Uterus (tissue), 4 donors: Measurements from ENCODE around the gene CHD5. TPM values are rescaled to one million over a fixed set of nuclear protein-coding genes. Genes with fewer than 3 reads are reported as not detected.

Source experiments
- DNase-seq, 2 donors: peaks; one replicate each; pipeline ENCODE4 v3.0.0-alpha.2; 2019 to 2020
- H3K27ac ChIP-seq, 2 donors: fragments of 200-600 bp; sonication (generic); 1 replicate in 1 of 2; 2 replicates in 1 of 2; pipeline ENCODE4 v1.5.1; 2016 to 2018
- H3K27me3 ChIP-seq, 2 donors: fragments of 200-600 bp; sonication (generic); one replicate each; pipeline ENCODE4 v1.5.1; 2018 to 2019; ENCODE audit warnings: control low read depth in 1 of 2
- H3K36me3 ChIP-seq, 2 donors: fragments of 200-600 bp; sonication (generic); one replicate each; pipeline ENCODE4 v1.5.1; 2019; ENCODE audit warnings: control low read depth in 1 of 2
- H3K4me1 ChIP-seq, 2 donors: fragments of 200-600 bp; sonication (generic); one replicate each; pipeline ENCODE4 v1.5.1; 2018 to 2019; ENCODE audit warnings: control low read depth in 1 of 2
- H3K4me3 ChIP-seq, 2 donors: fragments of 200-600 bp; sonication (generic); 1 replicate in 1 of 2; 2 replicates in 1 of 2; pipeline ENCODE4 v1.5.1; 2018 to 2019; ENCODE audit warnings: mild to moderate bottlenecking in 1 of 2
- H3K9me3 ChIP-seq, 2 donors: fragments of 200-600 bp; sonication (generic); one replicate each; pipeline ENCODE4 v1.5.1; 2019; ENCODE audit warnings: control low read depth in 1 of 2
- CTCF ChIP-seq, 4 experiments: fragments of 200-600 bp in 2 of 4; fragments of 450-650 bp in 2 of 4; sonication (generic) in 2 of 4; IDR thresholded peaks; one replicate each; pipeline ENCODE4 v1.5.1; 2016 to 2019; ENCODE audit warnings: antibody characterized with exemption in 4 of 4, mild to moderate bottlenecking in 2 of 4, moderate library complexity in 1 of 4
- POLR2A ChIP-seq, 2 donors: fragments of 450-650 bp; IDR thresholded peaks; one replicate each; pipeline ENCODE4 v1.6.1; 2016; ENCODE audit warnings: antibody characterized with exemption in 2 of 2, mild to moderate bottlenecking in 1 of 2, moderate library complexity in 1 of 2
- intact Hi-C: fragments of 100-400 bp; cut with DNase I; formaldehyde crosslinking; loops from one replicate; pipeline ENCODE4 v1.15.1; 2023; ENCODE audit warnings: low total_unique reads
- total RNA-seq, 4 donors: library from RNA; depleted of rRNA in 3 of 4; stranded (reverse); fragments of >200 nt in 3 of 4; gene quantifications; one replicate each; pipeline versions ENCODE4 v1.1.0 to v1.2.4, GENCODE V29; 2014 to 2023
- donor health status: DM: yes; HTN: yes; CAD: no.

CHD5 gene
- total RNA-seq, 4 donors from 2014 or later, result 0.69 to 1.3 TPM; not detected in 2

- Histone ChIP-seq H3K9me3 (no peaks in the 10 kb centered on the region), H3K27me3 (peaks cover 7 to 25% of the 10 kb centered on the region in 2 donors), H3K36me3 (no peaks in the 10 kb centered on the region), H3K4me1 (peaks cover 0 to 24% of the 10 kb centered on the region in 2 donors), H3K4me3 (peak overlapping the region in 1 of 2 donors; percentile 23), H3K27ac (no peak overlapping the region)
- intact Hi-C loops, result no loop called here
- no peak for DNase-seq
- no peak for TF ChIP-seq POLR2A (IDR thresholded peaks at IDR 0.05)
- no peak for TF ChIP-seq CTCF (IDR thresholded peaks at IDR 0.05)
Observed at GRCh38 chr1:6178751-6179563, 1.2 kb downstream of the CHD5 start.

- Histone ChIP-seq H3K27ac (no peak overlapping the region), H3K36me3 (no peaks in the 10 kb centered on the region), H3K27me3 (peaks cover 7 to 25% of the 10 kb centered on the region in 2 donors), H3K4me1 (peaks cover 0 to 24% of the 10 kb centered on the region in 2 donors), H3K4me3 (no peak overlapping the region), H3K9me3 (no peaks in the 10 kb centered on the region)
- intact Hi-C loops, result no loop called here
- DNase-seq, result no peak
- TF ChIP-seq CTCF (IDR thresholded peaks at IDR 0.05) (no peak), POLR2A (IDR thresholded peaks at IDR 0.05) (no peak)
Observed at GRCh38 chr1:6177681-6178380, 2.3 kb downstream of the CHD5 start.

DNA sequence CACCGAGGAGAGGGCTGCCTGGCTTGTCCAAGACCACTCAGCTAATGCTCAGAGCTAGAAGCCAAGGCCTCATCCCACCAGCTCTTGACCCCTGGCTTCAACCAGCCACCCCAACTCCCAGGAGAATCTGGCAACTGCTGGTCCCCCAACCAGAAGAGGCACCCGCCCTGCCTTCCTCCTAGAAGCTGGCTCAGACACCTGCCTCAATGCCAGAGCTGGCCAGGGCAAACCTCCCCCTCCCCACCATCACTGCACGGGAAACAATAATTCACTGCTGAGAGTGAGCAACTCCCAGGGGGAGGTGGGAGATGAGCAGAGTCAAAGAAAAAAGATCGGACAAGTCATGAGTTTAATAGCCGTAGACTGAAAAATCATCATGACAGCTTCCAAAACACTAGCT is 3.3 kb downstream of the CHD5 start:
- H3K4me1 ChIP-seq, result peaks cover 0 to 24% of the 10 kb centered on the region in 2 donors
- H3K27me3 ChIP-seq, result peaks cover 7 to 25% of the 10 kb centered on the region in 2 donors
- TF ChIP-seq POLR2A (IDR thresholded peaks at IDR 0.05) (no peak), CTCF (IDR thresholded peaks at IDR 0.05) (no peak)
- H3K9me3 ChIP-seq, result no peaks in the 10 kb centered on the region
- DNase-seq, result no peak
- no peak overlapping the region for H3K4me3 ChIP-seq
- H3K27ac ChIP-seq, result no peak overlapping the region
- no peaks in the 10 kb centered on the region for H3K36me3 ChIP-seq
- intact Hi-C loops, result no loop called here

DNA sequence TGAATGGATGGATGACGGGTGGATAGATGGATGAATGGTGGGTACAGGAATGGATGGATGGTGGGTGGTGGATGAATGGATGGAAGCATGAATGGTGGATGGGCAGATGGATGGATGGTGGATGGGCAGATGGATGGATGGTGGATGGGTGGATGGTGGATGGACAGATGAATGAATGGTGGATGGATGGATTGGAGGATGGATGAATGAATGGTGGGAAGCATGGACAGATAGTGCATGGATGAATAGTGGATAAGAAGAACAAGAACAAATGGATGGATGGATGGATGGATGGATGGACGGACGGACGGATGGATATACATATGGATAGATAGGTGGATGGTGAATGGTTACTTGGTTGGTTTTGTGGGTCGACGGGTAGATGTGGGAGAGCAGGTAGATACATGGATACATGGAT is 4.7 kb downstream of the CHD5 start:
- Histone ChIP-seq H3K4me3 (no peak overlapping the region), H3K9me3 (no peaks in the 10 kb centered on the region), H3K27me3 (peaks cover 7 to 25% of the 10 kb centered on the region in 2 donors), H3K27ac (no peak overlapping the region), H3K4me1 (peaks cover 0 to 19% of the 10 kb centered on the region in 2 donors), H3K36me3 (no peaks in the 10 kb centered on the region)
- no peak for DNase-seq
- TF ChIP-seq POLR2A (IDR thresholded peaks at IDR 0.05), result no peak
- intact Hi-C loops, result no loop called here

- no peak for DNase-seq
- H3K4me1 ChIP-seq, result peaks cover 0 to 13% of the 10 kb centered on the region in 2 donors
- TF ChIP-seq CTCF (IDR thresholded peaks at IDR 0.05), result no peak
- no peak for TF ChIP-seq POLR2A (IDR thresholded peaks at IDR 0.05)
- H3K36me3 ChIP-seq, result no peaks in the 10 kb centered on the region
- H3K27me3 ChIP-seq, result peaks cover 7 to 25% of the 10 kb centered on the region in 2 donors
- H3K9me3 ChIP-seq, result no peaks in the 10 kb centered on the region
- H3K27ac ChIP-seq, result no peak overlapping the region
- intact Hi-C loops, result no loop called here
- H3K4me3 ChIP-seq, result no peak overlapping the region
Observed at GRCh38 chr1:6174621-6175410, 5.3 kb downstream of the CHD5 start.
